HG03521 (cell line): ENCODE measurements around the gene FAM110A.
A peak's percentile ranks its signal among the peaks of the same experiment; 100 is the strongest.
"Not testable (repeated sequence)": the region's sequence is repeated elsewhere in the genome, so short reads cannot be mapped to it uniquely, and the experiment has no call there.

Source experiments
- ATAC-seq: cut with Tn5 transposase; IDR thresholded peaks from one replicate; pipeline ENCODE4 v1.9.1; 2021; ENCODE audit warnings: mild to moderate bottlenecking, moderate library complexity; ENCODE audit not compliant: unreplicated experiment

Gene FAM110A

GRCh38 chr20:833450-834150 is at the start of gene FAM110A:
FAM110A (plus strand) TSS chr20:833715; CDS start chr20:844805, 11,090 bp downstream.
- ATAC-seq, result peak; percentile 96

GRCh38 chr20:787825-788224 is 45.7 kb upstream of the FAM110A start:
- no peak for ATAC-seq

GRCh38 chr20:791056-791455 is 42.5 kb upstream of the FAM110A start:
- ATAC-seq, result no peak

- no peak for ATAC-seq
Measured at GRCh38 chr20:792248-792647, 41.3 kb upstream of the FAM110A start.

- ATAC-seq, result no peak
Measured at GRCh38 chr20:796921-797320, 36.6 kb upstream of the FAM110A start.

GRCh38 chr20:798746-799145 is 34.8 kb upstream of the FAM110A start:
- not testable (repeated sequence) for ATAC-seq

GRCh38 chr20:800026-800425 is 33.5 kb upstream of the FAM110A start:
- not testable (repeated sequence) for ATAC-seq

- no peak for ATAC-seq
Measured at GRCh38 chr20:801678-802077, 31.8 kb upstream of the FAM110A start.

GRCh38 chr20:805713-806112 is 27.8 kb upstream of the FAM110A start:
- no peak for ATAC-seq

GRCh38 chr20:811776-812434 is 21.6 kb upstream of the FAM110A start:
- ATAC-seq, result not testable (repeated sequence)

GRCh38 chr20:812435-812814 is 21.1 kb upstream of the FAM110A start:
- not testable (repeated sequence) for ATAC-seq

- no peak for ATAC-seq
Measured at GRCh38 chr20:813390-813789, 20.1 kb upstream of the FAM110A start.

GRCh38 chr20:815226-815625 is 18.3 kb upstream of the FAM110A start:
- ATAC-seq, result no peak

- ATAC-seq, result no peak
Measured at GRCh38 chr20:815914-816606, 17.5 kb upstream of the FAM110A start.

- no peak for ATAC-seq
Measured at GRCh38 chr20:818001-818664, 15.4 kb upstream of the FAM110A start.

- no peak for ATAC-seq
Measured at GRCh38 chr20:819680-820322, 13.7 kb upstream of the FAM110A start.

GRCh38 chr20:820323-820953 is 13.1 kb upstream of the FAM110A start:
- ATAC-seq, result no peak

GRCh38 chr20:821046-821730 is 12.3 kb upstream of the FAM110A start:
- no peak for ATAC-seq

GRCh38 chr20:821731-822065 is 11.8 kb upstream of the FAM110A start:
- no peak for ATAC-seq
